Mesenteric fat pad (tissue), 1 donor: Measurements from ENCODE around the gene TBC1D21. TPM values are rescaled to one million over a fixed set of nuclear protein-coding genes. Genes with fewer than 3 reads are reported as not detected.

Experiments
- DNase-seq: peaks from one replicate; pipeline ENCODE4 v3.0.0-alpha.2; 2020; ENCODE audit warnings: low spot score
- total RNA-seq: library from RNA; stranded (reverse); fragmentation: NEBNext Ultra II Directional; extraction: Animal tissue kit (Norgen Biotek cat#: 25700); gene quantifications from one replicate; pipeline ENCODE4 v1.2.1, GENCODE V29; 2021
- donor health status: DM: yes; HTN: yes; CAD: no.

TBC1D21 gene
- total RNA-seq, 1 donor from 2014 or later: not detected

GRCh38 chr15:73888224-73889041, 15.1 kb downstream of the TBC1D21 start:
- DNase-seq: no peak

- peak; percentile 55 for DNase-seq
Observed at GRCh38 chr15:73889053-73889761, 15.8 kb downstream of the TBC1D21 start.

GRCh38 chr15:73889762-73890124, 16.4 kb downstream of the TBC1D21 start:
- no peak for DNase-seq

GRCh38 chr15:73891328-73892315, 18.3 kb downstream of the TBC1D21 start:
- peak; percentile 67 for DNase-seq

GRCh38 chr15:73892446-73893226, 19.3 kb downstream of the TBC1D21 start:
- DNase-seq: peak; percentile 55

- peak; percentile 76 for DNase-seq
Observed at GRCh38 chr15:73894133-73894814, 20.9 kb downstream of the TBC1D21 start.

- DNase-seq: peak; percentile 84
Observed at GRCh38 chr15:73897441-73898261, 24.3 kb downstream of the TBC1D21 start.

- peak; percentile 67 for DNase-seq
Observed at GRCh38 chr15:73899197-73900094, 26.1 kb downstream of the TBC1D21 start.

GRCh38 chr15:73900095-73900712, 26.8 kb downstream of the TBC1D21 start:
- DNase-seq: peak; percentile 88

- DNase-seq: peak; percentile 85
Observed at GRCh38 chr15:73901126-73901810, 27.9 kb downstream of the TBC1D21 start.

- peak; percentile 41 for DNase-seq
Observed at GRCh38 chr15:73902121-73903020, 29.0 kb downstream of the TBC1D21 start.

- no peak for DNase-seq
Observed at GRCh38 chr15:73904026-73904815, 30.9 kb downstream of the TBC1D21 start.

GRCh38 chr15:73905225-73905827, 32.0 kb downstream of the TBC1D21 start:
- no peak for DNase-seq

- no peak for DNase-seq
Observed at GRCh38 chr15:73906346-73907034, 33.1 kb downstream of the TBC1D21 start.
